ENCODE data around the gene HERC2.

DNA sequence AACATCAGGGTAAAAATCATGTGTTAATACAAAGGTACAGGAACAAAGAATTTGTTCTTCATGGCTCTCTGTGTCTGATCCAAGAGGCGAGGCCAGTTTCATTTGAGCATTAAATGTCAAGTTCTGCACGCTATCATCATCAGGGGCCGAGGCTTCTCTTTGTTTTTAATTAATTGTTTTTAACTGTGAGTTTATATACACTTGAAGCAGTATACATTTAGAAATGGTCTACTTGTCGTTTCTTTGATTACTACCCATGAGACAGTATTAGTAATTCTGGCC lies 201.7 kb downstream of the HERC2 start:
- TF ChIP-seq, protein P1, sequence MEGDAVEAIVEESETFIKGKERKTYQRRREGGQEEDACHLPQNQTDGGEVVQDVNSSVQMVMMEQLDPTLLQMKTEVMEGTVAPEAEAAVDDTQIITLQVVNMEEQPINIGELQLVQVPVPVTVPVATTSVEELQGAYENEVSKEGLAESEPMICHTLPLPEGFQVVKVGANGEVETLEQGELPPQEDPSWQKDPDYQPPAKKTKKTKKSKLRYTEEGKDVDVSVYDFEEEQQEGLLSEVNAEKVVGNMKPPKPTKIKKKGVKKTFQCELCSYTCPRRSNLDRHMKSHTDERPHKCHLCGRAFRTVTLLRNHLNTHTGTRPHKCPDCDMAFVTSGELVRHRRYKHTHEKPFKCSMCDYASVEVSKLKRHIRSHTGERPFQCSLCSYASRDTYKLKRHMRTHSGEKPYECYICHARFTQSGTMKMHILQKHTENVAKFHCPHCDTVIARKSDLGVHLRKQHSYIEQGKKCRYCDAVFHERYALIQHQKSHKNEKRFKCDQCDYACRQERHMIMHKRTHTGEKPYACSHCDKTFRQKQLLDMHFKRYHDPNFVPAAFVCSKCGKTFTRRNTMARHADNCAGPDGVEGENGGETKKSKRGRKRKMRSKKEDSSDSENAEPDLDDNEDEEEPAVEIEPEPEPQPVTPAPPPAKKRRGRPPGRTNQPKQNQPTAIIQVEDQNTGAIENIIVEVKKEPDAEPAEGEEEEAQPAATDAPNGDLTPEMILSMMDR (IDR thresholded peaks at IDR 0.05), result no peak
- no peak for TF ChIP-seq ZFX (IDR thresholded peaks at IDR 0.05; ENCODE audit: borderline replicate concordance)
